Loucy (cell line): ENCODE data around the gene SYNM.

ENCODE experiments used
- H2AFZ ChIP-seq: fragments of 200-600 bp; sonication (generic); 2 replicates; pipeline ENCODE4 v1.6.0; 2016; ENCODE audit warnings: antibody characterized with exemption, mild to moderate bottlenecking, low read length, moderate library complexity
- H3F3A ChIP-seq: fragments of 200-600 bp; 2 replicates; pipeline ENCODE4 v1.6.0; 2016; ENCODE audit warnings: antibody characterized with exemption, low read depth, mild to moderate bottlenecking
- H3K27me3 ChIP-seq: fragments of 200-600 bp; sonication (generic); 2 replicates; pipeline ENCODE4 v1.6.1; 2014; ENCODE audit warnings: low read length, mild to moderate bottlenecking; ENCODE audit not compliant: insufficient read depth, poor library complexity, severe bottlenecking
- H3K36me3 ChIP-seq: fragments of 200-600 bp; sonication (generic); 2 replicates; pipeline ENCODE4 v1.6.1; 2016; ENCODE audit warnings: low read length; ENCODE audit not compliant: insufficient read depth
- H3K4me1 ChIP-seq: fragments of 200-600 bp; sonication (generic); 2 replicates; pipeline ENCODE4 v1.5.1; 2014; ENCODE audit warnings: low read length, mild to moderate bottlenecking; ENCODE audit not compliant: insufficient read depth, poor library complexity, severe bottlenecking
- H3K4me2 ChIP-seq: fragments of 200-600 bp; sonication (generic); 2 replicates; pipeline ENCODE4 v1.6.0; 2014; ENCODE audit warnings: antibody characterized with exemption, low read length, low read depth, mild to moderate bottlenecking; ENCODE audit not compliant: poor library complexity, severe bottlenecking
- H3K4me3 ChIP-seq: fragments of 200-600 bp; sonication (generic); 2 replicates; pipeline ENCODE4 v1.5.1; 2014; ENCODE audit warnings: low read length, mild to moderate bottlenecking, mixed read lengths; ENCODE audit not compliant: poor library complexity, severe bottlenecking
- H3K79me2 ChIP-seq: fragments of 200-600 bp; sonication (generic); 2 replicates; pipeline ENCODE4 v1.6.1; 2014; ENCODE audit warnings: low read length; ENCODE audit not compliant: insufficient read depth
- H3K9ac ChIP-seq: fragments of 200-600 bp; sonication (generic); 2 replicates; pipeline ENCODE4 v1.6.0; 2014; ENCODE audit warnings: mild to moderate bottlenecking, low read depth, low read length, moderate library complexity; ENCODE audit not compliant: poor library complexity, severe bottlenecking
- H3K9me2 ChIP-seq: fragments of 200-600 bp; sonication (generic); replicated peaks from 2 replicates; pipeline ENCODE4 v1.6.1; 2016; ENCODE audit warnings: low read depth, low read length, mixed read lengths
- H3K9me3 ChIP-seq: fragments of 200-600 bp; sonication (generic); 2 replicates; pipeline ENCODE4 v1.6.1; 2014; ENCODE audit warnings: mild to moderate bottlenecking, antibody characterized with exemption, low read length, low read depth; ENCODE audit not compliant: insufficient read depth
- H4K20me1 ChIP-seq: fragments of 200-600 bp; sonication (generic); 2 replicates; pipeline ENCODE4 v1.6.0; 2014; ENCODE audit warnings: antibody characterized with exemption, low read length, mild to moderate bottlenecking; ENCODE audit not compliant: insufficient read depth, poor library complexity, severe bottlenecking
- CTCF ChIP-seq: fragments of 200-600 bp; sonication (generic); conservative IDR thresholded peaks from 2 replicates; pipeline ENCODE4 v1.5.1; 2014; ENCODE audit warnings: mild to moderate bottlenecking, antibody characterized with exemption, low read length
- EZH2phosphoT487 ChIP-seq: fragments of 200-600 bp; IDR thresholded peaks from 2 replicates; pipeline ENCODE4 v1.6.1; 2018; ENCODE audit warnings: antibody characterized with exemption, mild to moderate bottlenecking, moderate library complexity, borderline replicate concordance

Gene SYNM

GRCh38 chr15:99129644-99130043 is 24.8 kb downstream of the SYNM start:
- Histone ChIP-seq H3K4me2 (no peak overlapping the region), H3K36me3 (no peaks in the 10 kb centered on the region), H3K4me3 (no peak overlapping the region), H3K4me1 (no peaks in the 10 kb centered on the region), H4K20me1 (no peaks in the 10 kb centered on the region), H3K9me3 (no peaks in the 10 kb centered on the region), H3K79me2 (no peaks in the 10 kb centered on the region), H3K9me2 (no peaks in the 10 kb centered on the region), H3F3A (no peaks in the 10 kb centered on the region), H3K9ac (no peak overlapping the region), H3K27me3 (no peaks in the 10 kb centered on the region), H2AFZ (no peak overlapping the region)
- no peak for TF ChIP-seq CTCF
- no peak for TF ChIP-seq EZH2phosphoT487

- Histone ChIP-seq H3K4me3 (no peak overlapping the region), H3K9me3 (no peaks in the 10 kb centered on the region), H3K9ac (no peak overlapping the region), H3K4me1 (no peaks in the 10 kb centered on the region), H3F3A (no peaks in the 10 kb centered on the region), H2AFZ (no peak overlapping the region), H3K9me2 (no peaks in the 10 kb centered on the region), H3K27me3 (no peaks in the 10 kb centered on the region), H3K79me2 (no peaks in the 10 kb centered on the region), H3K4me2 (no peak overlapping the region), H4K20me1 (no peaks in the 10 kb centered on the region), H3K36me3 (no peaks in the 10 kb centered on the region)
- no peak for TF ChIP-seq CTCF
- no peak for TF ChIP-seq EZH2phosphoT487
Measured at GRCh38 chr15:99130314-99130713, 25.4 kb downstream of the SYNM start.

GRCh38 chr15:99130765-99131440 is 26.0 kb downstream of the SYNM start:
- no peaks in the 10 kb centered on the region for H3K27me3 ChIP-seq
- no peak overlapping the region for H3K4me2 ChIP-seq
- TF ChIP-seq CTCF (no peak), EZH2phosphoT487 (no peak)
- H4K20me1 ChIP-seq, result no peaks in the 10 kb centered on the region
- no peaks in the 10 kb centered on the region for H3F3A ChIP-seq
- no peaks in the 10 kb centered on the region for H3K4me1 ChIP-seq
- H3K79me2 ChIP-seq, result no peaks in the 10 kb centered on the region
- H3K36me3 ChIP-seq, result no peaks in the 10 kb centered on the region
- no peak overlapping the region for H3K4me3 ChIP-seq
- H2AFZ ChIP-seq, result no peak overlapping the region
- no peaks in the 10 kb centered on the region for H3K9me3 ChIP-seq
- no peaks in the 10 kb centered on the region for H3K9me2 ChIP-seq
- no peak overlapping the region for H3K9ac ChIP-seq
